ENCODE measurements around the gene A1BG. TPM values are rescaled to one million over a fixed set of nuclear protein-coding genes. Genes with fewer than 3 reads are reported as not detected.
"Not testable (repeated sequence)": the region's sequence is repeated elsewhere in the genome, so short reads cannot be mapped to it uniquely, and the experiment has no call there.

The A1BG gene
- total RNA-seq, 1 donor from 2014 or later = 4.1 TPM

GRCh38 chr19:58349590-58349989 lies 3.7 kb downstream of the A1BG start:
- ATAC-seq (ENCODE audit: poor library complexity) = no peak

GRCh38 chr19:58348080-58348479 lies 5.2 kb downstream of the A1BG start:
- ATAC-seq (ENCODE audit: poor library complexity); intact Hi-C loops (cut with DNase I); DNase-seq: not testable (repeated sequence)

More at GRCh38 chr19:58349590-58349989, 3.7 kb downstream of the A1BG start:
- no peak for DNase-seq
- intact Hi-C loops (cut with DNase I) = no loop called here

- intact Hi-C loops (cut with DNase I) = no loop called here
- peak; percentile 95 for ATAC-seq (ENCODE audit: poor library complexity)
- DNase-seq = peak; percentile 79
Measured at GRCh38 chr19:58346961-58347929, 6.0 kb downstream of the A1BG start.

GRCh38 chr19:58345558-58345957 lies 7.7 kb downstream of the A1BG start:
- no peak for ATAC-seq (ENCODE audit: poor library complexity)
- DNase-seq = no peak
- intact Hi-C loops (cut with DNase I) = no loop called here

GRCh38 chr19:58338825-58339558 lies 14.3 kb downstream of the A1BG start:
- no peak for DNase-seq
- intact Hi-C loops (cut with DNase I) = no loop called here
- no peak for ATAC-seq (ENCODE audit: poor library complexity)

- intact Hi-C loops (cut with DNase I) = no loop called here
- no peak for ATAC-seq (ENCODE audit: poor library complexity)
- DNase-seq = no peak
Measured at GRCh38 chr19:58338336-58338735, 15.0 kb downstream of the A1BG start.

- intact Hi-C loops (cut with DNase I) = no loop called here
Measured at GRCh38 chr19:58336820-58337219, 16.5 kb downstream of the A1BG start.

GRCh38 chr19:58336216-58336615 lies 17.1 kb downstream of the A1BG start:
- intact Hi-C loops (cut with DNase I) = no loop called here
- no peak for ATAC-seq (ENCODE audit: poor library complexity)

More at GRCh38 chr19:58336820-58337219, 16.5 kb downstream of the A1BG start:
- DNase-seq (no peak), ATAC-seq (ENCODE audit: poor library complexity) (no peak)

GRCh38 chr19:58335630-58336029 lies 17.7 kb downstream of the A1BG start:
- DNase-seq (no peak), ATAC-seq (ENCODE audit: poor library complexity) (no peak)
- intact Hi-C loops (cut with DNase I) = no loop called here

More at GRCh38 chr19:58336216-58336615, 17.1 kb downstream of the A1BG start:
- no peak for DNase-seq

GRCh38 chr19:58334691-58335249 lies 18.5 kb downstream of the A1BG start:
- DNase-seq (no peak), ATAC-seq (ENCODE audit: poor library complexity) (no peak)
- intact Hi-C loops (cut with DNase I) = no loop called here

GRCh38 chr19:58332697-58333096 lies 20.6 kb downstream of the A1BG start:
- intact Hi-C loops (cut with DNase I) = no loop called here
- ATAC-seq (ENCODE audit: poor library complexity) (no peak), DNase-seq (no peak)

- ATAC-seq (ENCODE audit: poor library complexity) = no peak
- DNase-seq = no peak
- intact Hi-C loops (cut with DNase I) = no loop called here
Measured at GRCh38 chr19:58330458-58330857, 22.8 kb downstream of the A1BG start.

GRCh38 chr19:58328999-58329398 lies 24.3 kb downstream of the A1BG start:
- ATAC-seq (ENCODE audit: poor library complexity) (no peak), DNase-seq (no peak)
- intact Hi-C loops (cut with DNase I) = no loop called here

GRCh38 chr19:58326914-58327726 lies 26.2 kb downstream of the A1BG start, which contains the start of gene ZSCAN22:
Gene ZSCAN22, plus strand, starts transcription at chr19:58326994. Its CDS starts 7,809 bp downstream, at chr19:58334803.
- intact Hi-C loops (cut with DNase I) = no loop called here
- ATAC-seq (ENCODE audit: poor library complexity) = peak; percentile 98

GRCh38 chr19:58326501-58326913 lies 26.8 kb downstream of the A1BG start:
- ATAC-seq (ENCODE audit: poor library complexity) = no peak
- intact Hi-C loops (cut with DNase I) = no loop called here
- DNase-seq = no peak

More at GRCh38 chr19:58326914-58327726, 26.2 kb downstream of the A1BG start, which contains the start of gene ZSCAN22:
- peak; percentile 99 for DNase-seq

GRCh38 chr19:58325311-58326022 lies 27.8 kb downstream of the A1BG start:
- ATAC-seq (ENCODE audit: poor library complexity) (no peak), DNase-seq (no peak)
- intact Hi-C loops (cut with DNase I) = no loop called here

GRCh38 chr19:58319241-58319640 lies 34.1 kb downstream of the A1BG start:
- intact Hi-C loops (cut with DNase I) = no loop called here
- ATAC-seq (ENCODE audit: poor library complexity) = no peak
- no peak for DNase-seq

- ATAC-seq (ENCODE audit: poor library complexity) (no peak), DNase-seq (no peak)
- intact Hi-C loops (cut with DNase I) = no loop called here
Measured at GRCh38 chr19:58318297-58318696, 35.0 kb downstream of the A1BG start.
